ENCODE measurements around the gene OR10A6. TPM values are rescaled to one million over a fixed set of nuclear protein-coding genes. Genes with fewer than 3 reads are reported as not detected.

Gene OR10A6
- total and polyA plus RNA-seq, 9 of the 15 experiments (the other 6 are each of a cell fraction or from before 2014, with no cell fraction given) = not detected

- no peaks in the 10 kb centered on the region for H3K4me1 ChIP-seq (replicated peaks in 1 of 2; ENCODE audit: control insufficient read depth in 2 of 2, insufficient read depth in 2 of 2, low read length in 2 of 2)
- no peak overlapping the region for H3K4me2 ChIP-seq (ENCODE audit: insufficient read depth, low read length)
- no peaks in the 10 kb centered on the region for H3K9me3 ChIP-seq (replicated peaks; ENCODE audit: control insufficient read depth, insufficient read depth, low read depth, low read length)
- no peak for TF ChIP-seq THRAP3 (IDR thresholded peaks at IDR 0.05; ENCODE audit: borderline replicate concordance)
- TF ChIP-seq NONO (IDR thresholded peaks at IDR 0.05; ENCODE audit: low read depth in 2 of 2, low read length in 1 of 2) = no peak
- no peak for TF ChIP-seq NRF1 (conservative IDR thresholded peaks at IDR 0.05 in 1 of 2, IDR thresholded peaks at IDR 0.05 in 1 of 2)
- TF ChIP-seq, protein P1, sequence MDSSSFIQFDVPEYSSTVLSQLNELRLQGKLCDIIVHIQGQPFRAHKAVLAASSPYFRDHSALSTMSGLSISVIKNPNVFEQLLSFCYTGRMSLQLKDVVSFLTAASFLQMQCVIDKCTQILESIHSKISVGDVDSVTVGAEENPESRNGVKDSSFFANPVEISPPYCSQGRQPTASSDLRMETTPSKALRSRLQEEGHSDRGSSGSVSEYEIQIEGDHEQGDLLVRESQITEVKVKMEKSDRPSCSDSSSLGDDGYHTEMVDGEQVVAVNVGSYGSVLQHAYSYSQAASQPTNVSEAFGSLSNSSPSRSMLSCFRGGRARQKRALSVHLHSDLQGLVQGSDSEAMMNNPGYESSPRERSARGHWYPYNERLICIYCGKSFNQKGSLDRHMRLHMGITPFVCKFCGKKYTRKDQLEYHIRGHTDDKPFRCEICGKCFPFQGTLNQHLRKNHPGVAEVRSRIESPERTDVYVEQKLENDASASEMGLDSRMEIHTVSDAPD (CRISPR knock-in tag; IDR thresholded peaks at IDR 0.05) = no peak
- no peak for TF ChIP-seq RNF2 (IDR thresholded peaks at IDR 0.05)
- no peak for TF ChIP-seq ZNF511 (CRISPR knock-in tag; IDR thresholded peaks at IDR 0.05)
- TF ChIP-seq CSDE1 (IDR thresholded peaks at IDR 0.05) = no peak
- TF ChIP-seq ZKSCAN1 (IDR thresholded peaks at IDR 0.05; ENCODE audit: low read depth, low read length) = no peak
- no peak for TF ChIP-seq SMC3 (conservative IDR thresholded peaks at IDR 0.05; ENCODE audit: insufficient read depth, low read depth, low read length)
- no peak for TF ChIP-seq ELF1 (tag; IDR thresholded peaks at IDR 0.05)
- no peak for TF ChIP-seq HEY1 (CRISPR knock-in tag; IDR thresholded peaks at IDR 0.05; ENCODE audit: borderline replicate concordance)
- no peak for TF ChIP-seq RB1 (IDR thresholded peaks at IDR 0.05; ENCODE audit: low read depth)
- TF ChIP-seq ELF4 (CRISPR knock-in tag; IDR thresholded peaks at IDR 0.05) = no peak
- TF ChIP-seq ILF3 (IDR thresholded peaks at IDR 0.05; ENCODE audit: borderline replicate concordance) = no peak
- H3K27ac ChIP-seq (ENCODE audit: extremely low read depth, low read depth, low read length) = no peak overlapping the region
- H3K79me2 ChIP-seq (ENCODE audit: control insufficient read depth, insufficient read depth, low read length) = no peaks in the 10 kb centered on the region
- H3K9me1 ChIP-seq (ENCODE audit: control insufficient read depth, insufficient read depth, low read length) = no peaks in the 10 kb centered on the region
- H3K27me3 ChIP-seq (ENCODE audit: control insufficient read depth in 2 of 2, insufficient read depth in 2 of 2, low read length in 2 of 2) = no peaks in the 10 kb centered on the region; a peak in 2 of 5 replicates
- FAIRE-seq (no peak), DNase-seq (ENCODE audit: extremely low read depth in 1 of 4, low spot score in 3 of 4) (no peak), ATAC-seq (no peak)
- no peak overlapping the region for H2AFZ ChIP-seq (ENCODE audit: low read depth, low read length)
- no peak overlapping the region for H3K9ac ChIP-seq (ENCODE audit: insufficient read depth in 1 of 2, low read depth in 2 of 2, low read length in 2 of 2)
- H3K36me3 ChIP-seq (ENCODE audit: control insufficient read depth, insufficient read depth, low read length) = no peaks in the 10 kb centered on the region
- no peaks in the 10 kb centered on the region for H4K20me1 ChIP-seq (replicated peaks; ENCODE audit: control insufficient read depth, insufficient read depth, low read length)
- ChIA-PET CTCF (ENCODE audit: low intra/inter-chr PET ratio) (no interaction called here), POLR2A (no interaction called here)
- BruUV-seq (replicated peaks) = no TSS peak
- in situ Hi-C loops (cut with MboI) (no loop called here), intact Hi-C loops (cut with micrococcal nuclease) (no loop called here)
- WGBS (ENCODE audit: insufficient coverage, low coverage, missing lambda C conversion rate) = 0% methylated on average over 2 of the region's 2 CpGs
- no peak overlapping the region for H3K4me3 ChIP-seq
Measured at GRCh38 chr11:7910286-7910788, 20.7 kb downstream of the OR10A6 start.

All from K562 (cell line).